Neural cell (in vitro differentiated cells): ENCODE data around the gene PKNOX2. TPM values are rescaled to one million over a fixed set of nuclear protein-coding genes. Genes with fewer than 3 reads are reported as not detected.

Experiments
- H2AFZ ChIP-seq: fragments of 200-600, 300-800 bp; sonication (generic), shearing (Covaris generic); 2 replicates; pipeline ENCODE4 v1.6.0; 2014; ENCODE audit warnings: low read depth, mild to moderate bottlenecking, antibody characterized with exemption, low read length, moderate library complexity
- H3F3A ChIP-seq: fragments of 200-600 bp; shearing (Covaris generic); 2 replicates; pipeline ENCODE4 v1.6.1; 2016; ENCODE audit warnings: mild to moderate bottlenecking, moderate library complexity, mixed read lengths, antibody characterized with exemption, low read length; ENCODE audit not compliant: insufficient read depth, poor library complexity, severe bottlenecking
- H3K27ac ChIP-seq: fragments of 200-600, 300-800 bp; sonication (generic), shearing (Covaris generic); 2 replicates; pipeline ENCODE4 v1.5.1; 2014; ENCODE audit warnings: mild to moderate bottlenecking, low read length, moderate library complexity
- H3K27me3 ChIP-seq: fragments of 300-800, 200-600 bp; sonication (generic), shearing (Covaris generic); 2 replicates; pipeline ENCODE4 v1.6.0; 2014; ENCODE audit warnings: mild to moderate bottlenecking, low read depth, low read length, moderate library complexity; ENCODE audit not compliant: insufficient read depth
- H3K36me3 ChIP-seq: fragments of 300-800, 200-600 bp; sonication (generic), shearing (Covaris generic); 2 replicates; pipeline ENCODE4 v1.5.1; 2014; ENCODE audit warnings: mild to moderate bottlenecking, antibody characterized with exemption, low read length, moderate library complexity; ENCODE audit not compliant: insufficient read depth
- H3K4me2 ChIP-seq: fragments of 300-800, 200-600 bp; sonication (generic), shearing (Covaris generic); 2 replicates; pipeline ENCODE4 v1.6.0; 2014; ENCODE audit warnings: mild to moderate bottlenecking, low read length
- H3K4me3 ChIP-seq: fragments of 300-800, 200-600 bp; sonication (generic), shearing (Covaris generic); 2 replicates; pipeline ENCODE4 v1.5.1; 2014; ENCODE audit warnings: mild to moderate bottlenecking, low read length, moderate library complexity
- H3K79me2 ChIP-seq: fragments of 200-600 bp; shearing (Covaris generic); replicated peaks from 2 replicates; pipeline ENCODE4 v1.6.0; 2014; ENCODE audit warnings: mild to moderate bottlenecking, low read length, moderate library complexity; ENCODE audit not compliant: insufficient read depth
- H3K9ac ChIP-seq: fragments of 300-800, 200-600 bp; sonication (generic), shearing (Covaris generic); 2 replicates; pipeline ENCODE4 v1.6.1; 2016; ENCODE audit warnings: mild to moderate bottlenecking, low read length, mixed read lengths
- H3K9me2 ChIP-seq: fragments of 200-600 bp; shearing (Covaris generic); 2 replicates; pipeline ENCODE4 v1.6.1; 2016; ENCODE audit warnings: mild to moderate bottlenecking, low read length, mixed read lengths; ENCODE audit not compliant: insufficient read depth
- H3K9me3 ChIP-seq: fragments of 200-600, 300-800 bp; sonication (generic), shearing (Covaris generic); 2 replicates; pipeline ENCODE4 v1.6.1; 2016; ENCODE audit warnings: mild to moderate bottlenecking, mixed run types, low read length, moderate library complexity, mixed read lengths
- H4K20me1 ChIP-seq: fragments of 200-600 bp; shearing (Covaris generic); 2 replicates; pipeline ENCODE4 v1.6.1; 2016; ENCODE audit warnings: mild to moderate bottlenecking, mixed run types; ENCODE audit not compliant: insufficient read depth
- CTCF ChIP-seq: fragments of 450-650 bp; IDR thresholded peaks from 2 replicates; pipeline ENCODE4 v1.5.1; 2014; ENCODE audit warnings: antibody characterized with exemption, mild to moderate bottlenecking, moderate library complexity; ENCODE audit not compliant: poor library complexity, severe bottlenecking
- EP300 ChIP-seq: fragments of 450-650 bp; conservative IDR thresholded peaks from 2 replicates; pipeline ENCODE4 v1.6.1; 2014; ENCODE audit warnings: antibody characterized with exemption, mild to moderate bottlenecking, moderate library complexity; ENCODE audit not compliant: poor library complexity, severe bottlenecking
- EZH2 ChIP-seq: fragments of 200-600, 300-800 bp; shearing (Covaris generic), sonication (generic); IDR thresholded peaks from 2 replicates; pipeline ENCODE4 v1.6.1; 2014; ENCODE audit warnings: antibody characterized with exemption, low read length, borderline replicate concordance, mild to moderate bottlenecking; ENCODE audit not compliant: insufficient read depth, poor library complexity, severe bottlenecking
- POLR2AphosphoS5 ChIP-seq: IDR thresholded peaks from 2 replicates; pipeline ENCODE4 v1.6.1; 2012
- RAD21 ChIP-seq: fragments of 450-650 bp; conservative IDR thresholded peaks from 2 replicates; pipeline ENCODE4 v1.6.1; 2014; ENCODE audit warnings: antibody characterized with exemption, mild to moderate bottlenecking, moderate library complexity
- REST ChIP-seq: IDR thresholded peaks from 2 replicates; pipeline ENCODE4 v1.6.1; 2012; ENCODE audit warnings: borderline replicate concordance
- SMC3 ChIP-seq: fragments of 450-650 bp; conservative IDR thresholded peaks from 2 replicates; pipeline ENCODE4 v1.6.1; 2014; ENCODE audit warnings: antibody characterized with exemption, mild to moderate bottlenecking, moderate library complexity; ENCODE audit not compliant: poor library complexity
- TAF1 ChIP-seq: IDR thresholded peaks from 2 replicates; pipeline ENCODE4 v1.6.1; 2012; ENCODE audit warnings: low read depth
- polyA plus RNA-seq: library from polyadenylated mRNA; depleted of rRNA; stranded (reverse); fragments of >200 nt; gene quantifications from 2 replicates; pipeline ENCODE4 v1.2.3, GENCODE V29; 2014

PKNOX2 gene
- polyA plus RNA-seq, 1 donor from 2014 or later = 0.99 TPM

- TF ChIP-seq CTCF (peak; percentile 17), POLR2AphosphoS5 (no peak), SMC3 (peak; percentile 16)
- Histone ChIP-seq H2AFZ (no peak overlapping the region), H3K79me2 (no peaks in the 10 kb centered on the region), H3K4me2 (no peak overlapping the region), H3F3A (no peaks in the 10 kb centered on the region), H3K4me3 (no peak overlapping the region), H4K20me1 (no peaks in the 10 kb centered on the region), H3K27ac (no peak overlapping the region), H3K9me2 (no peaks in the 10 kb centered on the region), H3K9ac (no peak overlapping the region), H3K9me3 (no peaks in the 10 kb centered on the region), H3K27me3 (no peaks in the 10 kb centered on the region), H3K36me3 (no peaks in the 10 kb centered on the region)
Measured at GRCh38 chr11:125320347-125321076, 156.0 kb downstream of the PKNOX2 start.

DNA sequence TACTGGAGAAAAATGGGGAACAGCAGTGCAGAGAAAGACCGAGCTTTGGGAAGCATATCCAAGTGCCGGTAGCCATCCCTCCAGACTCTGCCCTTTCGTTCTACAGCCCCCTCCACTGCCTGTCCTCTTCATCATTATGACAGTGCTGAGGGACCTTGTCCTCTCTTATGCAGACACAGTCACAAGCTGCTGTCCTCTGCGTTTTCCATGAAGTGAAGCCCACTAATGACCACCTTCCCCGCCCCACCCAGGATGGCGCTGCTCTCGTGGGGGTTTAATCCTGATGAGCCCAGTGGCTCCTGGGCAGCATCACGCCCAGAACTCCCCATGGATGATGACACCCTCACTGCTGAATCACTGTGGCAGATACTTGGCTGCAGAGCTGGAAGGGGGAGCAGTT, 157.7 kb downstream of the PKNOX2 start:
- H3K36me3 ChIP-seq = no peaks in the 10 kb centered on the region
- H3K79me2 ChIP-seq = no peaks in the 10 kb centered on the region
- TF ChIP-seq EP300 = no peak
- no peak for TF ChIP-seq EZH2
- no peak for TF ChIP-seq SMC3
- TF ChIP-seq REST = no peak
- no peak for TF ChIP-seq RAD21
- no peak for TF ChIP-seq CTCF
- TF ChIP-seq TAF1 = no peak
- no peaks in the 10 kb centered on the region for H4K20me1 ChIP-seq
- no peaks in the 10 kb centered on the region for H3F3A ChIP-seq
- no peak overlapping the region for H3K4me2 ChIP-seq
- H3K9me3 ChIP-seq = no peaks in the 10 kb centered on the region
- no peak overlapping the region for H3K27ac ChIP-seq
- H3K27me3 ChIP-seq = no peaks in the 10 kb centered on the region
- no peaks in the 10 kb centered on the region for H3K9me2 ChIP-seq
- H3K4me3 ChIP-seq = no peak overlapping the region
- no peak overlapping the region for H3K9ac ChIP-seq
- H2AFZ ChIP-seq = no peak overlapping the region
